AG04449 (cell line): ENCODE data around the gene OAS2.

Source experiments
- CTCF ChIA-PET: fragments of 350-600 bp; formaldehyde crosslinking; extraction: SDS; loops from one replicate; lab custom pipeline; 2021; ENCODE audit warnings: antibody characterized with exemption; lab: Yijun Ruan, JAX
- POLR2A ChIA-PET: fragments of 400-600, 350-600 bp; formaldehyde crosslinking; extraction: SDS; loops from one replicate; lab custom pipeline; 2020; ENCODE audit warnings: antibody characterized with exemption, inconsistent platforms; lab: Yijun Ruan, JAX
- DNase-seq: peaks from one replicate; pipeline ENCODE4 v3.0.0-alpha.2; 2010; ENCODE audit warnings: low read depth, low spot score
- H3K4me3 ChIP-seq: 2 replicates; pipeline ENCODE4 v1.5.1; 2011; ENCODE audit warnings: low read depth, mild to moderate bottlenecking, control low read depth, low read length
- CTCF ChIP-seq: IDR thresholded peaks from one replicate; pipeline ENCODE4 v1.5.1; 2011; ENCODE audit warnings: mild to moderate bottlenecking, moderate library complexity, low read length, control low read depth, inconsistent platforms; ENCODE audit not compliant: insufficient read depth; ENCODE audit errors: missing control alignments

The OAS2 gene

GRCh38 chr12:112941528-112942335, 36.6 kb upstream of the OAS2 start:
- ChIA-PET CTCF (no interaction called here), POLR2A (no interaction called here)
- TF ChIP-seq CTCF, result no peak
- H3K4me3 ChIP-seq, result no peak overlapping the region
- DNase-seq, result no peak

- TF ChIP-seq CTCF, result no peak
- DNase-seq, result no peak
- POLR2A ChIA-PET, result no interaction called here
- no peak overlapping the region for H3K4me3 ChIP-seq
- CTCF ChIA-PET, result interaction anchor here (1.3 kb wide), 1 partner anchor 51 kb away, joined by 4 read pairs; no protein-coding TSS in a partner anchor
These were observed 35.7 kb upstream of the OAS2 start for GRCh38 chr12:112942572-112942971.

- no peak for TF ChIP-seq CTCF
- no peak overlapping the region for H3K4me3 ChIP-seq
- ChIA-PET CTCF (interaction anchor here (1.3 kb wide), 1 partner anchor 49 kb away, joined by 4 read pairs; no protein-coding TSS in a partner anchor), POLR2A (no interaction called here)
- no peak for DNase-seq
These were observed 34.2 kb upstream of the OAS2 start for GRCh38 chr12:112944024-112944690.

GRCh38 chr12:112945515-112945914, 32.8 kb upstream of the OAS2 start:
- ChIA-PET POLR2A (no interaction called here), CTCF (no interaction called here)
- no peak for DNase-seq
- TF ChIP-seq CTCF, result no peak
- no peak overlapping the region for H3K4me3 ChIP-seq

- TF ChIP-seq CTCF, result no peak
- no peak for DNase-seq
- CTCF ChIA-PET, result no interaction called here
- H3K4me3 ChIP-seq, result no peak overlapping the region
- POLR2A ChIA-PET, result interaction anchor here (0.6 kb wide), 1 partner anchor 12 kb away, joined by 3 read pairs; no protein-coding TSS in a partner anchor
These were observed 31.9 kb upstream of the OAS2 start for GRCh38 chr12:112946236-112947000.
